Endodermal cell (in vitro differentiated cells): ENCODE results near the gene PLCB3. TPM values are rescaled to one million over a fixed set of nuclear protein-coding genes. Genes with fewer than 3 reads are reported as not detected.

Source experiments
- DNase-seq: peaks from one replicate; pipeline ENCODE4 v3.0.0-alpha.2; 2017
- H3K27ac ChIP-seq: 2 replicates; pipeline ENCODE4 v1.5.1; 2013; ENCODE audit warnings: mild to moderate bottlenecking, low read depth, low read length, moderate library complexity
- H3K27me3 ChIP-seq: 2 replicates; pipeline ENCODE4 v1.6.1; 2013; ENCODE audit warnings: mild to moderate bottlenecking, low read length, moderate library complexity; ENCODE audit not compliant: insufficient read depth, control insufficient read depth, poor library complexity, severe bottlenecking
- H3K36me3 ChIP-seq: 2 replicates; pipeline ENCODE4 v1.7.0; 2013; ENCODE audit warnings: mild to moderate bottlenecking, low read length, moderate library complexity; ENCODE audit not compliant: control insufficient read depth, insufficient read depth
- H3K4me1 ChIP-seq: one replicate; pipeline ENCODE4 v1.7.0; 2013; ENCODE audit warnings: low read length; ENCODE audit not compliant: control insufficient read depth, insufficient read depth
- H3K4me3 ChIP-seq: 2 replicates; pipeline ENCODE4 v1.5.1; 2013; ENCODE audit warnings: mild to moderate bottlenecking, low read length, moderate library complexity
- H3K9ac ChIP-seq: 2 replicates; pipeline ENCODE4 v1.6.1; 2013; ENCODE audit warnings: mild to moderate bottlenecking, low read length, moderate library complexity; ENCODE audit not compliant: poor library complexity, severe bottlenecking; ENCODE audit errors: extremely low read depth
- H3K9me3 ChIP-seq: 2 replicates; pipeline ENCODE4 v1.6.1; 2013; ENCODE audit warnings: mild to moderate bottlenecking, low read length, moderate library complexity; ENCODE audit not compliant: control insufficient read depth
- H3K27ac Mint-ChIP-seq: 2 replicates; pipeline ENCODE4 v1.8.0; 2020; ENCODE audit warnings: mixed read lengths
- H3K27me3 Mint-ChIP-seq: 2 replicates; pipeline ENCODE4 v1.8.0; 2021; ENCODE audit warnings: mild to moderate bottlenecking, mixed read lengths; ENCODE audit not compliant: insufficient read depth
- H3K36me3 Mint-ChIP-seq: 2 replicates; pipeline ENCODE4 v1.8.0; 2020; ENCODE audit warnings: low read depth, mixed read lengths
- H3K4me1 Mint-ChIP-seq: 2 replicates; pipeline ENCODE4 v1.8.0; 2020; ENCODE audit warnings: mixed read lengths
- H3K4me3 Mint-ChIP-seq: 2 replicates; pipeline ENCODE4 v1.8.0; 2020; ENCODE audit warnings: mild to moderate bottlenecking, moderate library complexity, mixed read lengths
- H3K9me3 Mint-ChIP-seq: 2 replicates; pipeline ENCODE4 v1.8.0; 2020; ENCODE audit warnings: mild to moderate bottlenecking, mixed read lengths
- CTCF ChIP-seq: fragments of 200-600 bp; sonication (generic); conservative IDR thresholded peaks from 2 replicates; pipeline ENCODE4 v1.5.0; 2021; ENCODE audit warnings: antibody characterized with exemption, mild to moderate bottlenecking
- WGBS, 2 experiments: methylation state at CpG; one replicate each; pipeline versions ENCODE4 v1.1.5 to v1.1.7; 2013; ENCODE audit warnings: missing lambda C conversion rate in 2 of 2, mixed read lengths in 1 of 2; ENCODE audit not compliant: insufficient coverage in 1 of 2, insufficient read length in 1 of 2; 5-methylcytosine and 5-hydroxymethylcytosine counted together
- total RNA-seq, 2 donors: library from RNA; stranded (reverse); fragmentation: NEBNext Ultra II Directional in 1 of 2; extraction: Animal tissue kit (Norgen Biotek cat#: 25700) in 1 of 2; gene quantifications; 2 replicates in 1 of 2; 3 replicates in 1 of 2; pipeline ENCODE4 v1.2.1, GENCODE V29; 2021

PLCB3 gene
- total RNA-seq, 2 donors from 2014 or later: 75.0 to 83.2 TPM

- H3K4me3 Mint-ChIP-seq: peak overlapping the region; percentile 90
- peaks cover 7% of the 10 kb centered on the region for H3K36me3 ChIP-seq
- H3K27ac ChIP-seq: no peak overlapping the region
- peaks cover 16% of the 10 kb centered on the region for H3K27me3 Mint-ChIP-seq
- no peaks in the 10 kb centered on the region for H3K4me1 ChIP-seq
- H3K27ac Mint-ChIP-seq: peak overlapping the region; percentile 97
- TF ChIP-seq CTCF: peak; percentile 68
- peak; percentile 94 for DNase-seq
- peaks cover 14% of the 10 kb centered on the region for H3K36me3 Mint-ChIP-seq
- H3K4me3 ChIP-seq: peak overlapping the region; percentile 95
- no peaks in the 10 kb centered on the region for H3K9me3 ChIP-seq
- peaks cover 17% of the 10 kb centered on the region for H3K27me3 ChIP-seq
- H3K9me3 Mint-ChIP-seq: no peaks in the 10 kb centered on the region
- peaks cover 8% of the 10 kb centered on the region for H3K4me1 Mint-ChIP-seq
- H3K9ac ChIP-seq: peak overlapping the region; percentile 54
- WGBS, 2 experiments: 0 to 1% methylated on average over 25 to 71 of the region's 71 CpGs
These were observed 54.6 kb downstream of the PLCB3 start for GRCh38 chr11:64305691-64306562.

GRCh38 chr11:64306563-64306875, 55.2 kb downstream of the PLCB3 start:
- no peak overlapping the region for H3K27ac ChIP-seq
- 20 to 27% methylated on average over 2 to 9 of the region's 9 CpGs for WGBS, 2 experiments

More at GRCh38 chr11:64306563-64306875, 55.2 kb downstream of the PLCB3 start:
- H3K27me3 ChIP-seq: peaks cover 12% of the 10 kb centered on the region
- H3K4me3 ChIP-seq: peak overlapping the region; percentile 95
- Mint-ChIP-seq H3K9me3 (no peaks in the 10 kb centered on the region), H3K27me3 (peaks cover 11% of the 10 kb centered on the region), H3K4me3 (peak overlapping the region; percentile 90), H3K27ac (peak overlapping the region; percentile 97), H3K36me3 (peaks cover 17% of the 10 kb centered on the region), H3K4me1 (peaks cover 8% of the 10 kb centered on the region)
- H3K36me3 ChIP-seq: peaks cover 9% of the 10 kb centered on the region
- H3K9ac ChIP-seq: peak overlapping the region; percentile 54
- no peak for TF ChIP-seq CTCF
- H3K4me1 ChIP-seq: no peaks in the 10 kb centered on the region
- no peaks in the 10 kb centered on the region for H3K9me3 ChIP-seq
- DNase-seq: no peak
